ENCODE data around the gene TMTC1. TPM values are rescaled to one million over a fixed set of nuclear protein-coding genes. Genes with fewer than 3 reads are reported as not detected.

TMTC1 gene
- total RNA-seq, 1 donor from 2014 or later, result 16.1 TPM

DNA sequence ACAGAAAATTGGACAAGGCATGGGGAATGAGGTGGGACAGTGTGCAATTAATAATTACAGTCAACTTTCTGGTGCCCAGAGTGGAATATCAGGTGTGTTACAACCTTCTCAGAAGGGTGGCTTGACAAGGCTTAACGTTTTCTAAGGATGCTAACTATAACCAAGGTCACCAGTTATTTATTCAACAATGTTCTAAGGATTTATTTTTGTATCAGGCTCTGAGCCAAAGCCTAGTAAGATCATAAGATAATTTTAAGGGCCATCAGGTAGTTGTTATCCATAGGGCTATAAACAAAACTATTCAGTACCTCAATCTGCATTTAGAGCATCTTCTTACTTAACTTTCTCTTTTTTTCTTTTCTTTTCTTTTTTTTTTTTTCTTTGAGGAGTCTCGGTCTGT, 134.0 kb downstream of the TMTC1 start:
- H3K4me2 ChIP-seq, result no peak overlapping the region
- no peak overlapping the region for H3K27ac ChIP-seq
- no peaks in the 10 kb centered on the region for H4K20me1 ChIP-seq (ENCODE audit: low read depth)
- H2AFZ ChIP-seq (replicated peaks), result no peak overlapping the region
- TF ChIP-seq, protein P1, sequence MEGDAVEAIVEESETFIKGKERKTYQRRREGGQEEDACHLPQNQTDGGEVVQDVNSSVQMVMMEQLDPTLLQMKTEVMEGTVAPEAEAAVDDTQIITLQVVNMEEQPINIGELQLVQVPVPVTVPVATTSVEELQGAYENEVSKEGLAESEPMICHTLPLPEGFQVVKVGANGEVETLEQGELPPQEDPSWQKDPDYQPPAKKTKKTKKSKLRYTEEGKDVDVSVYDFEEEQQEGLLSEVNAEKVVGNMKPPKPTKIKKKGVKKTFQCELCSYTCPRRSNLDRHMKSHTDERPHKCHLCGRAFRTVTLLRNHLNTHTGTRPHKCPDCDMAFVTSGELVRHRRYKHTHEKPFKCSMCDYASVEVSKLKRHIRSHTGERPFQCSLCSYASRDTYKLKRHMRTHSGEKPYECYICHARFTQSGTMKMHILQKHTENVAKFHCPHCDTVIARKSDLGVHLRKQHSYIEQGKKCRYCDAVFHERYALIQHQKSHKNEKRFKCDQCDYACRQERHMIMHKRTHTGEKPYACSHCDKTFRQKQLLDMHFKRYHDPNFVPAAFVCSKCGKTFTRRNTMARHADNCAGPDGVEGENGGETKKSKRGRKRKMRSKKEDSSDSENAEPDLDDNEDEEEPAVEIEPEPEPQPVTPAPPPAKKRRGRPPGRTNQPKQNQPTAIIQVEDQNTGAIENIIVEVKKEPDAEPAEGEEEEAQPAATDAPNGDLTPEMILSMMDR (IDR thresholded peaks at IDR 0.05), result no peak
- no peak for TF ChIP-seq EZH2 (IDR thresholded peaks at IDR 0.05)
- no peak for TF ChIP-seq EZH2phosphoT487 (IDR thresholded peaks at IDR 0.05)
- H3K9ac ChIP-seq, result no peak overlapping the region
- Mint-ChIP-seq H3K27ac (no peak overlapping the region), H3K27me3 (ENCODE audit: insufficient read depth, low read depth) (no peaks in the 10 kb centered on the region), H3K4me1 (peaks cover 7% of the 10 kb centered on the region), H3K4me3 (no peak overlapping the region), H3K9me3 (peaks cover 2% of the 10 kb centered on the region), H3K36me3 (peaks cover 28% of the 10 kb centered on the region)
- no peak overlapping the region for H3K4me3 ChIP-seq
- no peak for DNase-seq (ENCODE audit: low spot score)
- H3K36me3 ChIP-seq, result no peaks in the 10 kb centered on the region
- H3K27me3 ChIP-seq, result no peaks in the 10 kb centered on the region
- H3K9me3 ChIP-seq (ENCODE audit: low read depth), result no peaks in the 10 kb centered on the region
- no peaks in the 10 kb centered on the region for H3K79me2 ChIP-seq (ENCODE audit: low read depth)
- H3F3A ChIP-seq (ENCODE audit: low read depth), result no peaks in the 10 kb centered on the region
- H3K4me1 ChIP-seq, result no peaks in the 10 kb centered on the region

DNA sequence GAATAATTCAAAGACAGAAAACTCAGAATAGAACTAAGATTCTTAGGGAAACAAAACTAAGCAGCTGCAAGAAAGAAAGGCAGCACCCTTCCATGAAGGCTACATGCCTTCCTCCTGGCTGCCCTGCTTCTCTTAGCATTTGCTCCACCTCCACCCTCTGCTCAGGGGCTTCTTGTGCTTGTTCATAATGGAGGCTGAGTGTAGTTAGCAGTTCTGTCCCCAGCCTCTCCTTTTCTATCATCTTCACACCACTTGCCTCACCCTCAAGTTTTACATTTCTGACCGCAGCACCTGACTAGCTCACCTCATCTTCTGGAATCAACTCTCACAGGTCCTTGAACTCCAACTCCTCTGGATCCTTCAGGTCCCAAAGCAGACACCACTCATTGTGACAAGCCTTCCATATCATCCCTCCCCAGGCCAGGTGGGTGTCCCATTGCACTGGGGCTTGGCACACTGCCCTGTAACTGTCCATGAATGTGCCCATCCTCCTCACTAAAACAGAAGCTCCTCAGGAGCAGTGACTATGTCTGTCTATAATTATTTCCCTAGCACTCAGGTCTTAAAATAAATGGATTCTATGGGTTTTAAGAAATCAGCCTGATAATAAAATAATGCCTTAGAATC, 139.1 kb downstream of the TMTC1 start:
- no peaks in the 10 kb centered on the region for H3K27me3 ChIP-seq
- Mint-ChIP-seq H3K27me3 (ENCODE audit: insufficient read depth, low read depth) (no peaks in the 10 kb centered on the region), H3K9me3 (peaks cover 15% of the 10 kb centered on the region)

DNA sequence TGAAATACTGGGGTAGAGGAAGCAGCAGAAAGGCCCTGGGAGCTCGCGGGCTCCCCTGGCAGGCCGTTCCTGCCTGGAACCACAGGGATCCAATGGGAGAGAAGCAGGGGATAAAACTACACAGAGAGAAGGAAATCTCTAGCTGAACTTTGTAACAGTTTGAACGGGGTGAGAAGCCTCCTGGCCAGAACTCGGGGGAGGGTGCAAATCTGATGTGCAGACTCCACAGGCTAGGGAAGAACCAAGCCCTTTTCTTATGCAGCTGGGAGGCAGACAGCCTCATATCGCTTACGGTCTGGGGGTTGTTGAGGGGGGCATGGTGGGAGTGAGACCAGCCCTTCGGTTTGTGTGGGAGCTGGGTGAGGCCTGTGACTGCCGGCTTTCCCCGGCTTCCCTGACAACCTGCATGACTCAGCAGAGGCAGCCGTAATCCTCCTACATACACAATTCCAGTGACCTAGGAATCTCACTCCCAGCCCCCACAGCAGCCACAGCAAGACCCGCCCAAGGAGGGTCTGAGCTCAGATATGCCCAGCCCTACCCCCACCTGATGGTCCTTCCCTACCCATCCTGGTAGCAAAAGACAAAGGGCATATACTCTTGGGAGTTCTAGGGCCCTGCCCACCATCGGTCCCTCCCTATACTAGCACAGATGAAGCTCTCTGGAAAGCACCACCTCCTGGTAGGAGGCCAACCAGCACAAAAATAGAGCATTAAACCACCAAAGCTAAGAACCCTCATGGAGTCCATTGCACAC, 143.0 kb downstream of the TMTC1 start:
- H3K4me2 ChIP-seq, result no peak overlapping the region
- H3K4me3 ChIP-seq, result no peak overlapping the region
- DNase-seq (ENCODE audit: low spot score), result peak; percentile 57
- TF ChIP-seq EZH2 (IDR thresholded peaks at IDR 0.05) (no peak), EZH2phosphoT487 (IDR thresholded peaks at IDR 0.05) (no peak)
- TF ChIP-seq, protein P1 (IDR thresholded peaks at IDR 0.05), result no peak
- H3K4me3 Mint-ChIP-seq, result peak overlapping the region; percentile 67
- H3K9me3 ChIP-seq (ENCODE audit: low read depth), result no peaks in the 10 kb centered on the region
- H3K27me3 Mint-ChIP-seq (ENCODE audit: insufficient read depth, low read depth), result no peaks in the 10 kb centered on the region
- H3K79me2 ChIP-seq (ENCODE audit: low read depth), result no peaks in the 10 kb centered on the region
- no peaks in the 10 kb centered on the region for H3K36me3 ChIP-seq
- H3K27ac ChIP-seq, result peak overlapping the region; percentile 80
- no peaks in the 10 kb centered on the region for H4K20me1 ChIP-seq (ENCODE audit: low read depth)
- peaks cover 15% of the 10 kb centered on the region for H3K9me3 Mint-ChIP-seq
- no peak overlapping the region for H3K9ac ChIP-seq
- H3K27ac Mint-ChIP-seq, result peak overlapping the region; percentile 88
- no peaks in the 10 kb centered on the region for H3K4me1 ChIP-seq
- H2AFZ ChIP-seq (replicated peaks), result no peak overlapping the region
- H3K4me1 Mint-ChIP-seq, result peaks cover 21% of the 10 kb centered on the region
- no peaks in the 10 kb centered on the region for H3K27me3 ChIP-seq
- peaks cover 21% of the 10 kb centered on the region for H3K36me3 Mint-ChIP-seq
- H3F3A ChIP-seq (ENCODE audit: low read depth), result peaks cover 6% of the 10 kb centered on the region

More for the DNA sequence above, 139.1 kb downstream of the TMTC1 start:
- no peaks in the 10 kb centered on the region for H3K4me1 ChIP-seq
- peaks cover 6% of the 10 kb centered on the region for H3F3A ChIP-seq (ENCODE audit: low read depth)
- H3K79me2 ChIP-seq (ENCODE audit: low read depth), result no peaks in the 10 kb centered on the region
- H3K4me1 Mint-ChIP-seq, result peaks cover 20% of the 10 kb centered on the region
- no peak overlapping the region for H2AFZ ChIP-seq (replicated peaks)
- no peak overlapping the region for H3K4me3 ChIP-seq
- no peaks in the 10 kb centered on the region for H4K20me1 ChIP-seq (ENCODE audit: low read depth)
- H3K9me3 ChIP-seq (ENCODE audit: low read depth), result no peaks in the 10 kb centered on the region
- no peak for DNase-seq (ENCODE audit: low spot score)
- H3K4me2 ChIP-seq, result no peak overlapping the region
- no peaks in the 10 kb centered on the region for H3K36me3 ChIP-seq
- H3K9ac ChIP-seq, result no peak overlapping the region
- peaks cover 17% of the 10 kb centered on the region for H3K36me3 Mint-ChIP-seq
- no peak overlapping the region for H3K4me3 Mint-ChIP-seq
- no peak overlapping the region for H3K27ac Mint-ChIP-seq
- no peak overlapping the region for H3K27ac ChIP-seq
- no peak for TF ChIP-seq EZH2phosphoT487 (IDR thresholded peaks at IDR 0.05)
- TF ChIP-seq, protein P1 (IDR thresholded peaks at IDR 0.05), result no peak
- no peak for TF ChIP-seq EZH2 (IDR thresholded peaks at IDR 0.05)
